ENCODE results near the gene TECTA.

The TECTA gene

GRCh38 chr11:121129362-121130340, 28.6 kb downstream of the TECTA start:
- in situ Hi-C loops (cut with HindIII; ENCODE audit: low sequenced_read_pairs), result no loop called here

DNA sequence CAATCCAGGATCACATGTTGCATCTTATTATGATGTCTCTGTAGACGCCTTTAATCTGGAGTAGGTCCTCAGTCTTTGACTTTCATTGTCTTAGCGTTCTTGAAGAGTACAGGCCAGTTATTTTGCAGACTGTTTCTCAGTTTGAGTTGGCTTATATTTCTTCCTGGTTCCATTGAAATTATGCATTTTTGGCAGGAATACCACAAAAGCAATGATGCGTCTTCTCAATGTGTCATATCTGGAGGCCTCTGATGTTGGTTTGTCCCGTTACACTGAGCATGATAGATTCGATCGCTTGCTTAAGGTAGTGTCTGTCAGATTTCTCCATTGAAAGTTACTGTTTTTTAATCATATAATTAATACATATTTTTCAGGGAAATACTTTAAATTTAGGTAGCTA, 30.6 kb downstream of the TECTA start:
- in situ Hi-C loops (cut with HindIII; ENCODE audit: low sequenced_read_pairs), result no loop called here

- in situ Hi-C loops (cut with HindIII; ENCODE audit: low sequenced_read_pairs), result no loop called here
Measured at GRCh38 chr11:121132211-121132976, 31.4 kb downstream of the TECTA start.

GRCh38 chr11:121134741-121135312, 33.8 kb downstream of the TECTA start:
- in situ Hi-C loops (cut with HindIII; ENCODE audit: low sequenced_read_pairs), result no loop called here

GRCh38 chr11:121137005-121137404, 36.0 kb downstream of the TECTA start:
- in situ Hi-C loops (cut with HindIII; ENCODE audit: low sequenced_read_pairs), result no loop called here

DNA sequence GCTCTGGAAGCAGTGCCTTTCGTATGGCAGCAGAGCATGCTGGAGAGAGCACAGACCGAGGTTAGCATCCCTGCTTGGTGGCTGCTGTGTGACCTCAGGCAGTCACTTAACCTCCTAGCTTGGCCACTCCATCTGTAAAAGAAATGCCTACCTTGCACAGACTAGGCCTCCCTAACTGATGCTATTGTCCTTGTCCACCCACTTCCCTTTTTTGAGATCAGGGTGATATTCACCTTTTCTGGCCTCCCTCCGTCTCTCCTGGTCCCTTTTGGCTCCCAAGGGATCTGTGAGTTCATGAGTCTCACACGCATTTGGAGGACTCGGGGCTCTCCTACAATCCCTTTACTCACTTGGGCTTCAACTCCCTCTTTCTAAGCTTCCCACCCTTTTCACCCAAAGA, 37.2 kb downstream of the TECTA start:
- in situ Hi-C loops (cut with HindIII; ENCODE audit: low sequenced_read_pairs), result no loop called here

GRCh38 chr11:121140369-121140768, 39.3 kb downstream of the TECTA start:
- in situ Hi-C loops (cut with HindIII; ENCODE audit: low sequenced_read_pairs), result no loop called here

DNA sequence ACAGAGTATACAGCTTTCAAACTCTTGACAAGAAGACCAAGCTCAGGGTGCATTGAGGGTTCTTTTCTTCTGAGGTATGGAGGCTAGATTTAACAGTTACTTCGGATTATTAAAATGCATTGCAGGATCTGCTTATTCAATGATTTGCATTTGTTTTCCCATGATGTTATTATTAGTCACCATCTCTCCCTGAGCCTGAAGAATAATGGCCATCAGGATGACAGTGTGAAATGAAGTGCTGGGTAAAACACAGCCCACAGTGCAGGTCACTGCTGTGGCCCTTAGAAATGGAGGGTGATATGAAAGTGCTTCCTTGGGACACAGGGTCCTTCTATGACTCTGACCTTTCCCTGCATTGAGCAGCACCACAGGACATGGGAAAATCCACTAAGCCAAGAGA, 40.0 kb downstream of the TECTA start:
- in situ Hi-C loops (cut with HindIII; ENCODE audit: low sequenced_read_pairs), result no loop called here

DNA sequence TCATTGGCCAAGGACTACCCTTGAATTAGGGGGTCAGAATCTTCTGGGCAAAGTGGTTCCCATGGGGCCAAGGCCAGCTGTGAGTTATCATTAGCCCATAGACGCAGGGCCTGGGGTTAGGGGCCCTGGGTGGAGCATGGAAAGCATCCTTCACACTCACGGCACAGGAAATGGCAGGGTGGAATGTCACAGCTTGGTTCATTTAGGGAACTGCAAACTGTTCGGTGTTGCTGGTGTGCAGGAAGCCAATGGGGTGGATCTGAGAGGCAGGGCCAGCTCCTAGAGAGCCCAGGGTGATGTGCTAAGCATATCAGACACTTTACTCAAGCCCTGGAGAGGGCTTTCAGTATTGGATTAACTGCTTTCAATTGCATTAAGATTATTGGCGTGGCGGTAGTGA, 42.9 kb downstream of the TECTA start:
- in situ Hi-C loops (cut with HindIII; ENCODE audit: low sequenced_read_pairs), result no loop called here

GRCh38 chr11:121144723-121145122, 43.7 kb downstream of the TECTA start:
- in situ Hi-C loops (cut with HindIII; ENCODE audit: low sequenced_read_pairs), result no loop called here

DNA sequence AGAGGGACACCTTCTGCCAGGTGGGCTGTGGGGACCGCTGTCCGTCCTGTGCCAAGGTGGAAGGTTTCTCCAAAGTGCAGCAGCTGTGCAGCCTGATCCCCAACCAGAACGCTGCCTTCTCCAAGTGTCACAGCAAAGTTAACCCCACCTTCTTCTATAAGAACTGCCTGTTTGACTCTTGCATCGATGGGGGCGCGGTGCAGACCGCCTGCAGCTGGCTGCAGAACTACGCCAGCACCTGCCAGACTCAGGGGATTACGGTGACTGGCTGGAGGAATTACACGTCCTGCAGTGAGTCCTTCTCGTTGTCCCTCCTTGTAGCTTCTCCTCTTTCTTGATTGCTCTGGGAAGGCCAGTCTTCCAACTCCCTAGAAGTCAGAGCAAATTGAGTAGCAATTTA, 44.8 kb downstream of the TECTA start:
- in situ Hi-C loops (cut with HindIII; ENCODE audit: low sequenced_read_pairs), result no loop called here

DNA sequence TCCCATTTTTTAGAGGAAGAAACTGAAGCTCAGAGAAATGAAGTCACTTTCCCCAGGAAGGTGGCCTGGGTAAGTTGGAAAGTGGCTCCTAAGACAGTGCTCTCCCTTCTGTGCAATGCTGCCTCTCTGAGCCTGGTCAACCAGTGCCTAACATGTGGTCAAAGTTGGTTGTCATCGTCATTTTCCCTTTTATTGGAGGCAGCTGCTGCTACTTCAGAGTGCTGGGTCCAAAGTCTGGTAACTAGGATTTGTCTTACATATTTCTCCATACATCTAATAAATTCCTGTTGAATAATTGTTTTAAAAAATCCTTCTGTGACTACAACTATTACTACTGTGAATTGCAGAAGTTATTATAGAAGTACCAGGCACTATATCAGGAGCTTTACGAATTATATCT, 48.1 kb downstream of the TECTA start:
- in situ Hi-C loops (cut with HindIII; ENCODE audit: low sequenced_read_pairs), result no loop called here

DNA sequence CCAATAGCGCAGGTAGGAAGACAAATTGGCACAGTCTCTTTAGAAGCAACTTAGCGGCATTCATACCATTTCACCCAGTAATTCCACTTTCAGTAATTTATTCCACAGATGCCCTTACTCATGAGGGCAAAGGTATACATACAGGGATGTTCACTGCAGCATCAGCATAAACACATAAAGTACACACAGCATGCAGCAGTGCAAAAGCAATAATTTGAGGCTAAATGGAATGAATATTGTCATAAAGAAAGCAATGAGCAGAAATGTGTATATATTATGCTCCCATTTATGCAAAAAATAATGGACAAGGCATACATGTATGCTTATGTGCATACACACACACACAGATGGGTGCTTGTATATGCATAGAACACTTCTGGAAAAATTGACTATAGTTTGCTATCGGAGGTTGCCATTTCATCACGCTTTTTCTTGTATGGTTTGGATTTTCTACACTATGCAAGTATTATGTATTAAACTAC, 50.2 kb downstream of the TECTA start:
- in situ Hi-C loops (cut with HindIII; ENCODE audit: low sequenced_read_pairs), result no loop called here

GRCh38 chr11:121152764-121153163, 51.7 kb downstream of the TECTA start:
- in situ Hi-C loops (cut with HindIII; ENCODE audit: low sequenced_read_pairs), result no loop called here

- in situ Hi-C loops (cut with HindIII; ENCODE audit: low sequenced_read_pairs), result no loop called here
Measured at GRCh38 chr11:121153472-121153871, 52.4 kb downstream of the TECTA start.

- in situ Hi-C loops (cut with HindIII; ENCODE audit: low sequenced_read_pairs), result no loop called here
Measured at GRCh38 chr11:121154486-121155314, 53.7 kb downstream of the TECTA start.

- in situ Hi-C loops (cut with HindIII; ENCODE audit: low sequenced_read_pairs), result no loop called here
Measured at GRCh38 chr11:121157756-121158155, 56.7 kb downstream of the TECTA start.

DNA sequence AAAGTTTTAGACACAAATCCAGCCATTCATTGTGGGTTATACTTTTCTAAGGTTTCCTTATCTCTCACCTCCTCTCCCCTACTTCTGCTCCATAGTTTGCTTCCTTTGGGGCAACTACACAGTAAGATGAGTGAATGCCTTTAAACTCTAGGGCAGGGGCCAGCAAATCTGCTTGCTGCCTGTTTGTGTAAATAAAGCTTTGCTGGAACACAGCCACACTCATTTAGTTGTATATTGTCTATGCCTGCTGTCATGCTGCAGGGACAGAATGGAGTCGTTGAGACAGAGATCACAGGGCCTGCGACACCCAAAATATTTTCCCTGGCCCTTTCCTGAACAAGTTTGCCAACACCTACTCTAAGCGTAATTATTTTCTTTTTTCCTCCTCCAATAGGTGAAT, 58.7 kb downstream of the TECTA start:
- in situ Hi-C loops (cut with HindIII; ENCODE audit: low sequenced_read_pairs), result no loop called here

DNA sequence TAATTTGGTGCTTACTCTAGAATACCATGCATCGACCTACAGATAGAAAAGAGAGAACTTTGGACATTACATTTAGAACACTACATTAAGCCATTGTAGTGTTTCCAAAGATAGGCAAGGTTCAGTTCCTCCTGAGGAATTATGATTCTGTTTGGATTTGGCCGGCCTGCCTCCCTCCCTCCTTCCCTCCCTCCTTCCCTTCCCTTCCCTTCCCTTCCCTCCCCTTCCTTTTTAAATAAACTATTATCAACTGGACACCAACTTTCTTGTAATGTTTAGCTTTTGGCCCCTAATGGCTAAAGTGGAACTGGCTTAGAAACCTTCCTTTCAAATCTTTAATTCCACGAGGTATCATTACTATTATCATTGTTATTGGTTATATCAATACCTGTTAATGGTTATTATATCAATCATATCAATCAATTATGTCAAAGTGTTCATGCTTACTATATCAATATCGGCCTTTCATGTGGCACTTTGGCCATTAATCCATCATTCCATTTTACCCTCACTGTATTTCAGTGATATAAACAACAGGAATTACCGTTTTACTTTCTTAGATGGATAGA, 60.4 kb downstream of the TECTA start:
- in situ Hi-C loops (cut with HindIII; ENCODE audit: low sequenced_read_pairs), result no loop called here

DNA sequence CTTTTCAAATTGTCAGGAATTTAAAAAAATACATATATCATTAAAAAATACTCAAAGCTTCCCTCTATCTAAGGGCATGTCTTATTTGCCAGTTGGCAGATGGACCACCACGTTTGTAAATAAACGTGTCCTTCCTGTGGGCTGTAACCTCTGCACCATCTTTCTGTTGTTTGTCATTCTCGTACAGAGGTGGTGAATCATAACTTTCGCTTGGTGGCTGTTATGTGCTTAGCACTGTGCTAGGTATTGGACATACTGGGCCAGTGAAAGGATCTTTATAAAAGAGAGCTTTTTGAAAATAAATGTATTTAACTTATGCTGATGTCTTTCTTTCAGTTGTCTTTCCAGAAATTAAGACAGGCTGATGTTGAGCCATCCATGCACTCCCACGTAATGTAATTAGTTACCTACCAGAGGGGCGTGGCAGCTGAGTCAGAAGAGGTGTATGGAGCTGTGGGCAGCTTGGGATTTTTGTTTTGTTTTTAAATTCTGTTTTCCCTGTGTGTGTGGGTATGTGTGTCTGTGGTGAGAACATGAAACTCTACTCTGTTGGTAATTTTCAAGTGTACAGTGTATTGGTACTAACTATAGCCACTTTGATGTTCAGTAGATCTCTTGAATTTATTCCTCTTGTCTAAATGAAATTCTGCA, 62.7 kb downstream of the TECTA start:
- in situ Hi-C loops (cut with HindIII; ENCODE audit: low sequenced_read_pairs), result no loop called here
